ENCODE measurements around the gene SLAMF8.

- TF ChIP-seq CTCF (IDR thresholded peaks at IDR 0.05 in 8 of 11, conservative IDR thresholded peaks at IDR 0.05 in 3 of 11) (no peak), POLR2AphosphoS5 (IDR thresholded peaks at IDR 0.05) (no peak), POLR2A (IDR thresholded peaks at IDR 0.05) (no peak)
Observed at GRCh38 chr1:159855709-159856108, 29.0 kb downstream of the SLAMF8 start.
